Spleen (tissue), 11 donors: ENCODE results near the gene HTR2A. TPM values are rescaled to one million over a fixed set of nuclear protein-coding genes. Genes with fewer than 3 reads are reported as not detected.
"Not testable (repeated sequence)": the region's sequence is repeated elsewhere in the genome, so short reads cannot be mapped to it uniquely, and the experiment has no call there.

ENCODE experiments used
- DNase-seq: peaks from one replicate; pipeline ENCODE4 v3.0.0-alpha.2; 2020
- H3K27ac ChIP-seq, 8 donors: fragments of 200-600 bp; sonication (generic) in 7 of 8; 1 replicate in 4 of 8; 2 replicates in 4 of 8; pipeline versions ENCODE4 v1.5.0 to v1.8.0; 2016 to 2021; ENCODE audit warnings: inconsistent platforms in 4 of 8, mild to moderate bottlenecking in 4 of 8, moderate library complexity in 1 of 8
- H3K27me3 ChIP-seq, 7 donors: fragments of 200-600 bp; sonication (generic) in 6 of 7; replicated peaks in 1 of 7; 1 replicate in 4 of 7; 2 replicates in 3 of 7; pipeline versions ENCODE4 v1.5.0 to v1.8.0; 2016 to 2021; ENCODE audit warnings: inconsistent platforms in 3 of 7, mild to moderate bottlenecking in 1 of 7
- H3K36me3 ChIP-seq, 6 donors: fragments of 200-600 bp; sonication (generic) in 5 of 6; 1 replicate in 4 of 6; 2 replicates in 2 of 6; pipeline versions ENCODE4 v1.5.0 to v1.8.0; 2016 to 2021; ENCODE audit warnings: inconsistent platforms in 2 of 6
- H3K4me1 ChIP-seq, 6 donors: fragments of 200-600 bp; sonication (generic) in 5 of 6; 1 replicate in 3 of 6; 2 replicates in 3 of 6; pipeline versions ENCODE4 v1.5.0 to v1.8.0; 2016 to 2021; ENCODE audit warnings: inconsistent platforms in 3 of 6
- H3K4me3 ChIP-seq, 8 donors: fragments of 200-600 bp; sonication (generic) in 7 of 8; 1 replicate in 4 of 8; 2 replicates in 4 of 8; pipeline versions ENCODE4 v1.5.0 to v1.8.0; 2016 to 2021; ENCODE audit warnings: inconsistent platforms in 4 of 8, mild to moderate bottlenecking in 4 of 8, moderate library complexity in 2 of 8
- H3K9me3 ChIP-seq, 8 donors: fragments of 200-600 bp; sonication (generic) in 7 of 8; 1 replicate in 4 of 8; 2 replicates in 4 of 8; pipeline versions ENCODE4 v1.5.0 to v1.8.0; 2016 to 2021; ENCODE audit warnings: inconsistent platforms in 4 of 8
- POLR2A ChIP-seq, 3 donors: fragments of 450-650 bp; IDR thresholded peaks; one replicate each; pipeline ENCODE4 v1.5.1; 2017; ENCODE audit warnings: antibody characterized with exemption in 3 of 3, mild to moderate bottlenecking in 1 of 3
- POLR2AphosphoS5 ChIP-seq, 3 donors: sonication (generic); formaldehyde crosslinking; IDR thresholded peaks; one replicate each; pipeline ENCODE4 v1.5.1; 2017; ENCODE audit warnings: antibody characterized with exemption in 3 of 3
- WGBS, 5 donors: extraction: QIAGEN DNeasy Blood & Tissue Kit in 3 of 5; methylation state at CpG; one replicate each; pipeline versions ENCODE4 v1.1.5 to v1.1.7; 2013 to 2018; 5-methylcytosine and 5-hydroxymethylcytosine counted together
- intact Hi-C: fragments of 100-400 bp; cut with DNase I; formaldehyde crosslinking; loops from one replicate; pipeline ENCODE4 v1.15.0; 2023; ENCODE audit warnings: low total_unique reads
- polyA plus RNA-seq, 3 donors: library from polyadenylated mRNA; stranded (reverse); fragments of 200-250 nt; gene quantifications; one replicate each; pipeline ENCODE4 v1.2.1, GENCODE V29; 2013
- total RNA-seq, 7 donors: library from RNA; depleted of rRNA in 3 of 7; stranded (reverse); fragments of >200 nt in 3 of 7; fragmentation: NEBNext Ultra II Directional in 4 of 7; extraction: Animal tissue kit (Norgen Biotek cat#: 25700) in 4 of 7; gene quantifications; one replicate each; pipeline versions ENCODE4 v1.1.0 to v1.2.1, GENCODE V29; 2016 to 2021
- TF ChIP-seq, protein P1 (sequence below), 11 experiments: fragments of 200-600 bp in 7 of 11; fragments of 450-650 bp in 4 of 11; sonication (generic) in 4 of 11; IDR thresholded peaks in 8 of 11; conservative IDR thresholded peaks in 3 of 11; 1 replicate in 7 of 11; 2 replicates in 4 of 11; pipeline versions ENCODE4 v1.4.0 to v1.8.0; 2016 to 2021; ENCODE audit warnings: antibody characterized with exemption in 11 of 11, inconsistent platforms in 4 of 11, mild to moderate bottlenecking in 1 of 11
- donor health status: healthy with polysubstance abuse.
- donor health status: DM: no; HTN: no; CAD: no; lungs with moderate emphysema.
- donor health status: DM: no; HTN: no; CAD: no.
- donor health status: Bipolar disorder and iron deficiency.
- donor health status: healthy.
- donor health status: DM: no; HTN: no; CAD: no.
- donor health status: DM: yes; HTN: yes; CAD: no.

Gene HTR2A
- total and polyA plus RNA-seq, 10 donors = 0.03 to 0.15 (median 0.07) TPM; not detected in 7

DNA sequence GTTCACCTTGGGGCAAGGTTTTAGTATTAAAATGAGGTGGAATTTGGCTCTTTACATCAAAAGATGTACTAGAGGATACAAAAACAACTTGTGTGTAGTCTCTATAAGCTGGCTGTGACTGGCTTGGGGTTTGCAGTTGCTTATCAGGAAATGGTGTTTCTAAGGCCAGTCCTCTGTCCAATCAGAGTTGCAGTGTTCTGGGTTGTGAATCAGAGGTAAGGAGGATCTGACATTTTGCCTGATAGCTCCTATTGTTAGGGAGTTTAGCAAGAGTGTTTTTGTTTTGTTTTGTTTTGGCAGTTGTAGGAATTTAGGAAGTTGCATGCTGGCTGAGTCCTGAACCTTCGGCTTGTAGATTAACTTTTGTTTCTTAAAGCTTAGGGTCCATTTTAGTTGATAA, 79.8 kb downstream of the HTR2A start:
- intact Hi-C loops = no loop called here
- DNase-seq = no peak
- no peaks in the 10 kb centered on the region for H3K36me3 ChIP-seq
- TF ChIP-seq POLR2AphosphoS5 (IDR thresholded peaks at IDR 0.05) (no peak), POLR2A (IDR thresholded peaks at IDR 0.05) (no peak)
- TF ChIP-seq, protein P1, sequence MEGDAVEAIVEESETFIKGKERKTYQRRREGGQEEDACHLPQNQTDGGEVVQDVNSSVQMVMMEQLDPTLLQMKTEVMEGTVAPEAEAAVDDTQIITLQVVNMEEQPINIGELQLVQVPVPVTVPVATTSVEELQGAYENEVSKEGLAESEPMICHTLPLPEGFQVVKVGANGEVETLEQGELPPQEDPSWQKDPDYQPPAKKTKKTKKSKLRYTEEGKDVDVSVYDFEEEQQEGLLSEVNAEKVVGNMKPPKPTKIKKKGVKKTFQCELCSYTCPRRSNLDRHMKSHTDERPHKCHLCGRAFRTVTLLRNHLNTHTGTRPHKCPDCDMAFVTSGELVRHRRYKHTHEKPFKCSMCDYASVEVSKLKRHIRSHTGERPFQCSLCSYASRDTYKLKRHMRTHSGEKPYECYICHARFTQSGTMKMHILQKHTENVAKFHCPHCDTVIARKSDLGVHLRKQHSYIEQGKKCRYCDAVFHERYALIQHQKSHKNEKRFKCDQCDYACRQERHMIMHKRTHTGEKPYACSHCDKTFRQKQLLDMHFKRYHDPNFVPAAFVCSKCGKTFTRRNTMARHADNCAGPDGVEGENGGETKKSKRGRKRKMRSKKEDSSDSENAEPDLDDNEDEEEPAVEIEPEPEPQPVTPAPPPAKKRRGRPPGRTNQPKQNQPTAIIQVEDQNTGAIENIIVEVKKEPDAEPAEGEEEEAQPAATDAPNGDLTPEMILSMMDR (IDR thresholded peaks at IDR 0.05 in 8 of 11, conservative IDR thresholded peaks at IDR 0.05 in 3 of 11) = no peak
- H3K9me3 ChIP-seq = peaks cover 0 to 15% (median 11%) of the 10 kb centered on the region in 8 donors
- no peaks in the 10 kb centered on the region for H3K4me1 ChIP-seq
- no peak overlapping the region for H3K27ac ChIP-seq
- no peak overlapping the region for H3K4me3 ChIP-seq
- WGBS, 5 donors = 56 to 78% (median 61%) methylated on average over 1 of the region's 1 CpG
- H3K27me3 ChIP-seq = no peaks in the 10 kb centered on the region

DNA sequence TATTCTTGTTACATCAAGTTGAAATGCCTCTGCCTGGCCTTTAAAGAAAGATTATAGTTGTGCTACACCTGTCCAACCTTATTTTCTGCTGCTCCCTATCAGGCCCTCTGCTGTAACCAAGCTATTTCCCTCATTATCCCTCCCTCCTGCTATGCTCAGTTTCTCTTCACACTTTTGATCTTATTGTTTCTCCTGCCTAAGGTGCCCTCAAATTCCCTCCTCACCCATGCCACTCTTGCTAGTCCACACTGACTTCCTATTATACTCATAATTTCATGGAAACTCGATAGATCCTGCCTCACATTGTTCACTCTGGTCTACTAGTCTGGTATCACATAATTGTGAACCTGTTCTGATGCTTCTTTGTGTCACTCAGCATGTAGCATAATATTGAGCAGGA, 80.5 kb downstream of the HTR2A start:
- no peaks in the 10 kb centered on the region for H3K36me3 ChIP-seq
- 79 to 91% (median 87%) methylated on average over 1 of the region's 1 CpG for WGBS, 5 donors
- TF ChIP-seq POLR2AphosphoS5 (IDR thresholded peaks at IDR 0.05) (no peak), POLR2A (IDR thresholded peaks at IDR 0.05) (no peak)
- TF ChIP-seq, protein P1 (IDR thresholded peaks at IDR 0.05 in 8 of 11, conservative IDR thresholded peaks at IDR 0.05 in 3 of 11) = no peak

DNA sequence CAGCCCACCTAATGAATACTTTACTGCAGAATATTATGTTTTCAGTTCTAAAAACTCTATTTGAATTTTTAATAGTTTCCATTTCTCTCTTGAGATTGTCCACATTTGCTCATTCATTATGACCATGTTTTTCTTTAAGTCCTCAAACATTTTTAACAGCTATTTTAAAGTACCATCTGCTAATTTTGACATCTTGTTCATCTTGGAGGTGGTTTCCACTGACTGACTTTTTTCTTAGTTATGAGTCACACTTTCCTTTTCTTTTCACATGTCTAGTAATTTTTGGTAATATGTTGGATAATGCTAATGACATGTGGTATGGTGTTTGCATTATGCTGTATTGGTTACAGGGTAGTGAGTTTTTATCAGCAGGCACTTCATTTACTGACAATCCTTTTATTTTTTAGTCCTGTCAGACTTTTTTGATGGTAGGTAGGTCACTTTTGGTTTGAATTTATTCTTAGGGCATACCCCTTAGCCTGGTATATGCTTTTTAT, 84.5 kb downstream of the HTR2A start:
- Histone ChIP-seq H3K9me3 (peaks cover 0 to 24% (median 19%) of the 10 kb centered on the region in 8 donors), H3K27me3 (peaks cover 0 to 5% (median 0%) of the 10 kb centered on the region in 7 donors), H3K27ac (no peak overlapping the region), H3K4me3 (no peak overlapping the region), H3K4me1 (no peaks in the 10 kb centered on the region), H3K36me3 (no peaks in the 10 kb centered on the region)
- TF ChIP-seq, protein P1 (IDR thresholded peaks at IDR 0.05 in 8 of 11, conservative IDR thresholded peaks at IDR 0.05 in 3 of 11) = no peak
- TF ChIP-seq POLR2AphosphoS5 (IDR thresholded peaks at IDR 0.05) (no peak), POLR2A (IDR thresholded peaks at IDR 0.05) (no peak)
- intact Hi-C loops = no loop called here
- no peak for DNase-seq

More for the DNA sequence above, 80.5 kb downstream of the HTR2A start:
- no peak overlapping the region for H3K4me3 ChIP-seq
- no peak overlapping the region for H3K27ac ChIP-seq
- intact Hi-C loops = no loop called here
- peaks cover 0 to 23% (median 17%) of the 10 kb centered on the region in 8 donors for H3K9me3 ChIP-seq
- no peak for DNase-seq
- no peaks in the 10 kb centered on the region for H3K27me3 ChIP-seq
- H3K4me1 ChIP-seq = no peaks in the 10 kb centered on the region

DNA sequence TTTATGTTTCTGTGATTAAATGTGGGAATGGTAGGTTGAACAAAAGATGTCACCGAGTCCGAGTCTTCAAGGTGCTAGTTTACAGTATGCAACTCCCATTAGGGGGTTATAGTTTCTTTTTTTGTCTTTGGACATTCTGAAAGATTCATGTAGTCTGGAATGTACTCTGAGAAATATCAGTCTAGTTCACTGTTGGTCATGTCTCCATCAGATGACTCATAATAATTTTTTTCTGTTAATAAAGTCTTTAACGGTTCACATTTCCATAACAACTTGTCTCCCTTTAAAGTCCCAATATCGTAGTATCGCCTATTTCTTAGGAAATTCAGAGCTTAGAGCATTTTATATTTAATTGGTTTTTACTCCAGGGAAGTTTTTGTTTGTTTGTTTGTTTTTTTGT, 86.4 kb downstream of the HTR2A start:
- Histone ChIP-seq H3K27ac (no peak overlapping the region), H3K9me3 (peaks cover 0 to 24% (median 19%) of the 10 kb centered on the region in 8 donors), H3K4me3 (no peak overlapping the region), H3K36me3 (no peaks in the 10 kb centered on the region), H3K4me1 (no peaks in the 10 kb centered on the region), H3K27me3 (peaks cover 0 to 5% (median 0%) of the 10 kb centered on the region in 7 donors)
- intact Hi-C loops = no loop called here
- TF ChIP-seq POLR2AphosphoS5 (IDR thresholded peaks at IDR 0.05) (no peak), POLR2A (IDR thresholded peaks at IDR 0.05) (no peak)
- TF ChIP-seq, protein P1 (IDR thresholded peaks at IDR 0.05 in 8 of 11, conservative IDR thresholded peaks at IDR 0.05 in 3 of 11) = no peak
- 88 to 95% (median 93%) methylated on average over 5 of the region's 5 CpGs for WGBS, 5 donors
- DNase-seq = no peak

DNA sequence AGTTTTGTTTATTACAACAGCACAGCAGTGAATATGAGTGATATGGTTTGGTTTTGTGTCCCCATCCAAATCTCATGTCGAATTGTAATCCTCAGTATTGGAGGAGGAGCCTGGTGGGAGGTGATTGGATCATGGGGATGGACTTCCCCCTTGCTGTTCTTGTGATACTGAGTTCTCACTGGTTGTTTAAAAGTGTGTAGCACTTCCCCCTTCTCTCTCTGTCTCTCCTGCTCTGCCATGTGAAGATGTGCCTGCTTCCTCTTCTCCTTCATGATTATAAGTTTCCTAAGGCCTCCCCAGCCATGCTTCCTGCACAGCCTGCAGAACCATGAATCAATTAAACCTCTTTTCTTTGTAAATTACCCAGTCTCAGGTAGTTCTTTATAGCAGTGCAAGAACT, 91.9 kb downstream of the HTR2A start:
- H3K36me3 ChIP-seq, intact Hi-C loops, H3K27ac ChIP-seq, H3K9me3 ChIP-seq, H3K4me3 ChIP-seq, H3K27me3 ChIP-seq, H3K4me1 ChIP-seq, DNase-seq: not testable (repeated sequence)
- WGBS, 5 donors = 63 to 100% (median 82%) methylated on average over 1 of the region's 1 CpG
